ENCODE measurements around the gene PGAP2.
"Not testable (repeated sequence)": the region's sequence is repeated elsewhere in the genome, so short reads cannot be mapped to it uniquely, and the experiment has no call there.

The PGAP2 gene

GRCh38 chr11:3807909-3808860 lies at the start of gene PGAP2:
PGAP2 (plus strand) TSS chr11:3808560; CDS start chr11:3811260, 2,700 bp downstream.
- peak; percentile 41 to 52 for DNase-seq (ENCODE audit: low read depth in 2 of 2)

GRCh38 chr11:3764266-3764665 lies 44.1 kb upstream of the PGAP2 start:
- no peak for DNase-seq (ENCODE audit: low read depth in 2 of 2)

DNA sequence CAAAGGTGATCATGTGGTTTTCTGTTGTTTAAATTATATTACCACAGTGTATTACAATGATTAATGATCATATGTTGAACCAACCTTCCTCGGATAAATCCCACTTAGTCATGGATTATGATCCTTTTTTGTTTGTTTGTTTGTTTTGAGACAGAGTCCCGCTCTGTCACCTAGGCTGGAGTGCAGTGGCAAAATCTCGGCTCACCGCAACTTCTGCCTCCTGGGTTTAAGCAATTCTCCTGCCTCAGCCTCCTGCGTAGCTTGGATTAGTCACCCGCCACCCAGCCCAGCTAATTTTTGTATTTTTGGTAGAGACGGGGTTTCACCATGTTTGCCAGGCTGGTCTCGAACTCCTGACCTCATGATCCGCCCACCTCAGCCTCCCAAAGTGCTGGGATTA lies 41.5 kb upstream of the PGAP2 start:
- DNase-seq (ENCODE audit: low read depth in 2 of 2), result not testable (repeated sequence)

GRCh38 chr11:3767536-3767935 lies 40.8 kb upstream of the PGAP2 start:
- no peak for DNase-seq (ENCODE audit: low read depth in 2 of 2)

GRCh38 chr11:3773180-3773579 lies 35.2 kb upstream of the PGAP2 start:
- DNase-seq (ENCODE audit: low read depth in 2 of 2), result no peak

DNA sequence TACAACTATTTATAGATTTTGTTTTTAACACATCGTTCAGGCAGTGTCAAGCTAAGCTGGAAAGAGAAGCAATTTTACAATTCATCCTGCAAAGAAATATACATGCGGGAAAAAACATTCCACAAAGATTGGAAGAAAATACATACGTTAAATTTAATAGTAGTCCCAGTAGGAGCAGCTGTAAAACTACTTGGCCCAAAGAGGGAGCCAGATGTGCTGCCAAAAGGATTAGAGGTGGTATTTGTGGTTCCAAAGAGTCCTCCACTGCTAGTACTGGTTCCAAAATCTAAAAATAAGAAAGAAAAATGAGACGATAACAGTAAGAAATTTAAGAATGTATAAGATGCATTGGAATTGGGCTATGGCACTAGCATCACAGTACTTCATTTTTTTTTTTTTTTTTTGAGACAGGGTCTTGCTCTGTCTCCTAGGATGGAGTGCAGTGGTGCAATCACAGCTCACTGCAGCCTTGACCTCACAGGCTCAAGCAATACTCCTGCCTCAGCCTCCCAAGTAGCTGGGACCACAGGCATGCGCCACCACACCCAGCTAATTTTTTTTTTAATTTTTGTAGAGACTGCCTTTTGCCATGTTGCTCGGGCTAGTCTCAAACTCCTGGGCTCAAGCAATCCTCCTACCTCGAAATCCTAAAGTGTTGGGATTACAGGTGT lies 32.5 kb upstream of the PGAP2 start:
- no peak for DNase-seq (ENCODE audit: low read depth in 2 of 2)

GRCh38 chr11:3781423-3781822 lies 26.9 kb upstream of the PGAP2 start:
- DNase-seq (ENCODE audit: low read depth in 2 of 2), result no peak

DNA sequence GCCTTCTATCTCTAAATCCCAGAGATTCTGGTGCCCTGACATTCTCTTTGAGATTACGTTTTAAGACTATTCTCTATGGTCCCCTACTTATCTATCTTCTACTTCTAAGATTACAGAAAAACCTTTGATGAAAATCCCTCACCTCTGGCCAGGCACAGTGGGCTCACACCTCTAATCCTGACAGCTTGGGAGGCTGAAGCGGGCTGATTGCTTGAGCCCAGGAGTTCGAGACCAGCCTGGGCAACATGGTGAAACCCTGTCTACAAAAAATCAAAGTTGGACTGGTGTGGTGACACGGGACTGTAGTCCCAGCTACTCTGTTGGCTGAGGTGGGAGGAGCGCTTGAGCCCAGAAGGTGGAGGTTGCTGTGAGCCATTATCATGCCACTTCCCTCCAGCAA lies 25.4 kb upstream of the PGAP2 start:
- DNase-seq (ENCODE audit: low read depth in 2 of 2), result no peak

- no peak for DNase-seq (ENCODE audit: low read depth in 2 of 2)
Measured at GRCh38 chr11:3783611-3784010, 24.7 kb upstream of the PGAP2 start.

DNA sequence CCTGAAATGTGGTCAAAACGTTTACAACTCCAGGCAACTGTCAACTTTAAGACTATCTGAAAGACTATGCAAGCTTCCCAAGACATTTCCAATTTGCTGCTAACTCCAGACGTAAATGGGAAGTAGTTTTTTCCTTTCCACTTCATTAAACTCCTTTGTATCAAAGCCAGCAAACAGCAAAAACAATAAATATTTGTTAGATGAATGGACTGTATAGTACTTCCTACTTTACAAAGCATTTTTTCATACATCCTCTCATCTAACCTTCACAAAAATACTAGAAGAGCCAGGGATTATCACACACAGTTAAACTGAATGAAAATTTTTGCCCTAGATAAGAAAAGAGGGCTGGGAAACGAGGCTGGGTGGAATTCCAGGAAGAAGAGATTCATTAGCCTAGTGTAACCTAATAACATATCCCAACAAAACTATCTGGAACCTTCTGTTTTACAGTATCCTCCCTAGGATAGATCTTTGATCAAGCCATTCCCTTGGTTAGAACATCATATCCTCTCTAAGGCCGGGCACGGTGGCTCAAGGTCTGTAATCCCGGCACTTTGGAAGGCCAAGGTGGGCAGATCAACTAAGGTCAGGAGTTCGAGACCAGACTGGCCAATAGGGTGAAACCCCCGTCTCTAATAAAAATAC lies 21.5 kb upstream of the PGAP2 start:
- DNase-seq (ENCODE audit: low read depth in 2 of 2), result no peak

DNA sequence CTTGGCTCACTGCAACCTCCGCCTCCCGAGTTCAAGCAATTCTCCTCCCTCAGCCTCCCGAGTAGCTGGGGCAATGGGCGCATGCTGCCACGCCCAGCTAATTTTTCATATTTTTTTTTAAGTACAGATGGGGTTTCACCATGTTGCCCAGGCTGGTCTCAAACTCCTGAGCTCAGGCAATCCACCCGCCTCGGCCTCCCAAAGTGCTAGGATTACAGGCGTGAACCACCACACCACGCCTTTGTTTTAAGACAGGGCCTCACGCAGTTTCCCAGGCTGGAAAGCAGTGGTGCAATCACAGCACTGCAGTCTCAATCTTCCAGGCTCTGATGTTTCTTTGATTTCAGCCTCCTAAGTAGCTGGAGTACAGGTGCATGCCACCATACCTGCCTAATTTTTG lies 14.0 kb upstream of the PGAP2 start:
- DNase-seq (ENCODE audit: low read depth in 2 of 2), result not testable (repeated sequence)

DNA sequence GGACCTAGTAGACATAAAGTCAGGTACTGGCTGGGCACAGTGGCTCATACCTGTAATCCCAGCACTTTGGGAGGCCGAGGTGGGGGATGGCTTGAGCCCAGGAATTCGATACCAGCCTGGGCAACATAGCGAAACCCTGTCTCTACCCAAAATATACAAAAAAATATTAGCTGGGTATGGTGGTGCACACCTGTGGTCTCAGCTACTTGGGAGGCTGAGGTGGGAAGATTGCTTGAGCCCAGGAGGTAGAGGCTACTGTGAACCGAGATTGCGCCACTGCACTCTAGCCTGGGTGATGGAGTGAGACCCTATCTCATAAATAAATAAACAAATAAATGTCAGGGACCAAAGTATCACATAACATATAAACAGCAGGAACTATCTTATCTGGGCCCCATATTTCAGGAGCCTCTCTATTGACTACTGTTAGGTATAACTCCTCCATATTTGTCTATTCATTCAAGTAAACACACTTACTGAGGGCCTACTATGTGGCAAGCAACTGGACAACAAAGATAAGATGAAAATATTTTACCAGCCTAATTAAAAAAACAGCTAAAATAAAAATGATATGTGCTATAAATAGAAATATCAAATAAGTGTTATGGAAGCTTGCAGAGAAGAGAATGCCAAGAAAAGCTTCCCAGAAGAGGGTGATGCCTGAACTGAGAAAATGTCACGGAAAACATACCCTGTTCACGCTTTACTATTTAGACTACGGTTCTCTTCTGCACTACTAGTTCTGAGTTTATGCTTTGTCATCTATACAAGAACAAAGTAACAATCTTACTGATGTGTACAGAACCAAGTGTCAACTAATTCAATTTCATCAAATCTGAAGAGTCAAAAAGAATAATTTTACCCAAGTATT lies 13.0 kb upstream of the PGAP2 start:
- DNase-seq (ENCODE audit: low read depth in 2 of 2), result no peak

- no peak for DNase-seq (ENCODE audit: low read depth in 2 of 2)
Measured at GRCh38 chr11:3796002-3796311, 12.4 kb upstream of the PGAP2 start.

- DNase-seq (ENCODE audit: low read depth in 2 of 2), result no peak
Measured at GRCh38 chr11:3796346-3796745, 12.0 kb upstream of the PGAP2 start.

GRCh38 chr11:3796801-3797328 lies 11.5 kb upstream of the PGAP2 start:
- no peak for DNase-seq (ENCODE audit: low read depth in 2 of 2)

- DNase-seq (ENCODE audit: low read depth in 2 of 2), result peak; percentile 98 to 100
Measured at GRCh38 chr11:3797329-3798090, 10.8 kb upstream of the PGAP2 start, which contains the start of gene NUP98. NUP98 (minus strand) TSS chr11:3797554; CDS start chr11:3782117, 15,437 bp downstream.

- DNase-seq (ENCODE audit: low read depth in 2 of 2), result no peak
Measured at GRCh38 chr11:3799143-3799542, 9.2 kb upstream of the PGAP2 start.

- DNase-seq (ENCODE audit: low read depth in 2 of 2), result no peak
Measured at GRCh38 chr11:3799873-3800272, 8.5 kb upstream of the PGAP2 start.

DNA sequence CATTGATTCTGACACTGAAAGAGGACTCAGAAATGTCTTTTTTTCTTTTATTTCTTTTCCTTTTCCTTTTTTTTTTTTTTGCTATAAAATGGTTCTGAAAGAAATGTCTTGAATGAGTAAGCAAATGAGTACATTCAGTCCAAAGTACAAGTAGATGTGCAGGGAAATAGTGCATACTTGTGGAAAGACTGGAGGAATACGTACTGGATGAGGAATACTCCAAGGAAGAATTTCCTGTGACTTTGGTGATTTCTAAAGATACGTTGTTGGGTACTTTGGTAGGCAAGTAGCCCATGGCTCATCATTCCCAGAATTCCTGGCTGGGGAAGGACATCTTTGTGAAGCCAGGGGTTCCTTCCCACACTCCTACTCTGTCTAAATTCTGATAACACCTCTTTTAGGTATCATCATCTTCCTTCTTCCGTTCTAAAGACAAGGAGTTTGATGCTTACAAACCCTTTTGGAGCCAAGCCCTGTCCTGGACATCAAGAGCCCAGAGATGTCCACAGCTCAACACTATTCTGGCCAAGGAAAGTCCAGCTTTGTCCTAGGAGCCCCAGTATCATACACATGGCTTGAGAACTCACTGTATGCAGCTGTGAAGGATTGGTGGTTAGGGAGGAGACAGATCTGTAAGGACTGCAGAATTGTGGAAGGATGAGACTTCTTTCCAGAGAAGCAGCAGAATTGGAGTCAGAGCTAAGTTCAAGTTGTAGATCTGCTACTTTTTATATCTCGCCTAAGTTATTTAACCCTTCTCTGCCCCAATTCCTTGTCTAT lies 6.2 kb upstream of the PGAP2 start:
- DNase-seq (ENCODE audit: low read depth in 2 of 2), result no peak

All from stimulated activated CD8-positive, alpha-beta memory T cell treated with anti-CD3 and anti-CD28 coated beads, Interleukin-2, amount 100 ng/mL, for 48 hours (primary cell).